Esophagus (tissue), 2 donors: Measurements from ENCODE around the gene RAP1GAP. TPM values are rescaled to one million over a fixed set of nuclear protein-coding genes. Genes with fewer than 3 reads are reported as not detected.
"Not testable (repeated sequence)": the region's sequence is repeated elsewhere in the genome, so short reads cannot be mapped to it uniquely, and the experiment has no call there.

ENCODE experiments used
- H3K27ac ChIP-seq, 2 donors: one replicate each; pipeline ENCODE4 v1.5.1; 2013; ENCODE audit warnings: low read depth in 2 of 2, mild to moderate bottlenecking in 2 of 2, inconsistent platforms in 1 of 2, low read length in 1 of 2, moderate library complexity in 1 of 2
- H3K27me3 ChIP-seq, 2 donors: one replicate each; pipeline ENCODE4 v1.6.1; 2013; ENCODE audit warnings: low read length in 2 of 2, control low read depth in 1 of 2, mild to moderate bottlenecking in 1 of 2; ENCODE audit not compliant: insufficient read depth in 2 of 2, control insufficient read depth in 1 of 2
- H3K36me3 ChIP-seq, 2 donors: one replicate each; pipeline ENCODE4 v1.6.1; 2013; ENCODE audit warnings: low read length in 1 of 2; ENCODE audit not compliant: control insufficient read depth in 2 of 2, insufficient read depth in 2 of 2
- H3K4me1 ChIP-seq, 2 donors: one replicate each; pipeline ENCODE4 v1.6.1; 2013; ENCODE audit warnings: low read length in 1 of 2; ENCODE audit not compliant: control insufficient read depth in 2 of 2, insufficient read depth in 2 of 2
- H3K4me3 ChIP-seq, 2 donors: one replicate each; pipeline ENCODE4 v1.5.1; 2013; ENCODE audit warnings: low read length in 2 of 2, mild to moderate bottlenecking in 2 of 2, low read depth in 1 of 2, moderate library complexity in 1 of 2
- H3K9me3 ChIP-seq, 2 donors: one replicate each; pipeline ENCODE4 v1.6.1; 2013; ENCODE audit warnings: mild to moderate bottlenecking in 2 of 2, low read depth in 1 of 2, low read length in 1 of 2, moderate library complexity in 1 of 2; ENCODE audit not compliant: control insufficient read depth in 2 of 2, insufficient read depth in 1 of 2
- WGBS, 2 donors: extraction: QIAGEN DNeasy Blood & Tissue Kit; methylation state at CpG; one replicate each; pipeline ENCODE4 v1.1.7; 2013; 5-methylcytosine and 5-hydroxymethylcytosine counted together
- polyA plus RNA-seq, 2 donors: library from polyadenylated mRNA; stranded (reverse); fragments of 200-250 nt; gene quantifications; one replicate each; pipeline ENCODE4 v1.2.3, GENCODE V29; 2013
- donor health status: healthy with polysubstance abuse.
- donor health status: Bipolar disorder and iron deficiency.

The RAP1GAP gene
- polyA plus RNA-seq, 2 donors, result 3.5 to 12.2 TPM

- Histone ChIP-seq H3K27me3 (no peaks in the 10 kb centered on the region), H3K36me3 (no peaks in the 10 kb centered on the region), H3K4me1 (peaks cover 2 to 8% of the 10 kb centered on the region in 2 donors), H3K9me3 (no peaks in the 10 kb centered on the region), H3K27ac (no peak overlapping the region), H3K4me3 (no peak overlapping the region)
- WGBS, 2 donors, result 44 to 56% methylated on average over 19 of the region's 19 CpGs
Measured at GRCh38 chr1:21631944-21632887, 36.9 kb downstream of the RAP1GAP start.

GRCh38 chr1:21631590-21631943, 37.6 kb downstream of the RAP1GAP start:
- H3K27ac ChIP-seq, H3K9me3 ChIP-seq, H3K36me3 ChIP-seq, H3K27me3 ChIP-seq, H3K4me3 ChIP-seq: not testable (repeated sequence)
- 87 to 91% methylated on average over 8 of the region's 8 CpGs for WGBS, 2 donors
- peaks cover 4 to 13% of the 10 kb centered on the region in 2 donors for H3K4me1 ChIP-seq

GRCh38 chr1:21630571-21631343, 38.4 kb downstream of the RAP1GAP start:
- Histone ChIP-seq H3K36me3 (no peaks in the 10 kb centered on the region), H3K27me3 (no peaks in the 10 kb centered on the region), H3K9me3 (no peaks in the 10 kb centered on the region), H3K4me3 (no peak overlapping the region), H3K4me1 (peaks cover 5 to 18% of the 10 kb centered on the region in 2 donors), H3K27ac (no peak overlapping the region)
- 60 to 67% methylated on average over 13 of the region's 13 CpGs for WGBS, 2 donors

- no peak overlapping the region for H3K4me3 ChIP-seq
- peaks cover 5 to 18% of the 10 kb centered on the region in 2 donors for H3K4me1 ChIP-seq
- H3K9me3 ChIP-seq, result no peaks in the 10 kb centered on the region
- 88% methylated on average over 4 of the region's 4 CpGs for WGBS, 2 donors
- H3K27me3 ChIP-seq, result no peaks in the 10 kb centered on the region
- no peaks in the 10 kb centered on the region for H3K36me3 ChIP-seq
- H3K27ac ChIP-seq, result no peak overlapping the region
Measured at GRCh38 chr1:21629971-21630370, 39.2 kb downstream of the RAP1GAP start.

- no peak overlapping the region for H3K4me3 ChIP-seq
- peaks cover 3 to 12% of the 10 kb centered on the region in 2 donors for H3K4me1 ChIP-seq
- WGBS, 2 donors, result 61 to 80% methylated on average over 7 of the region's 7 CpGs
- no peaks in the 10 kb centered on the region for H3K36me3 ChIP-seq
- no peak overlapping the region for H3K27ac ChIP-seq
- no peaks in the 10 kb centered on the region for H3K9me3 ChIP-seq
- no peaks in the 10 kb centered on the region for H3K27me3 ChIP-seq
Measured at GRCh38 chr1:21628798-21629393, 40.3 kb downstream of the RAP1GAP start.

GRCh38 chr1:21626921-21627339, 42.2 kb downstream of the RAP1GAP start:
- WGBS, 2 donors, result 51 to 60% methylated on average over 11 of the region's 11 CpGs
- H3K27me3 ChIP-seq, result no peaks in the 10 kb centered on the region

GRCh38 chr1:21625390-21626190, 43.6 kb downstream of the RAP1GAP start:
- Histone ChIP-seq H3K27ac (no peak overlapping the region), H3K4me3 (no peak overlapping the region), H3K9me3 (no peaks in the 10 kb centered on the region), H3K27me3 (no peaks in the 10 kb centered on the region), H3K36me3 (no peaks in the 10 kb centered on the region), H3K4me1 (peaks cover 3 to 26% of the 10 kb centered on the region in 2 donors)
- WGBS, 2 donors, result 71 to 81% methylated on average over 13 of the region's 13 CpGs

More at GRCh38 chr1:21626921-21627339, 42.2 kb downstream of the RAP1GAP start:
- H3K27ac ChIP-seq, result peak overlapping the region; percentile 15 to 85
- peaks cover 3 to 20% of the 10 kb centered on the region in 2 donors for H3K4me1 ChIP-seq
- H3K4me3 ChIP-seq, result no peak overlapping the region
- H3K36me3 ChIP-seq, result no peaks in the 10 kb centered on the region
- no peaks in the 10 kb centered on the region for H3K9me3 ChIP-seq

GRCh38 chr1:21624571-21625389, 44.4 kb downstream of the RAP1GAP start:
- WGBS, 2 donors, result 58 to 59% methylated on average over 11 of the region's 11 CpGs
- Histone ChIP-seq H3K4me1 (peaks cover 3 to 26% of the 10 kb centered on the region in 2 donors), H3K9me3 (no peaks in the 10 kb centered on the region), H3K27me3 (no peaks in the 10 kb centered on the region), H3K4me3 (no peak overlapping the region), H3K27ac (no peak overlapping the region), H3K36me3 (no peaks in the 10 kb centered on the region)
